K562 (cell line): ENCODE measurements around the gene RNF2. TPM values are rescaled to one million over a fixed set of nuclear protein-coding genes. Genes with fewer than 3 reads are reported as not detected.
A peak's percentile ranks its signal among the peaks of the same experiment; 100 is the strongest.

Source experiments
- HCFC1 ChIP-seq: IDR thresholded peaks from 2 replicates; pipeline ENCODE4 v1.6.1; 2012; ENCODE audit warnings: low read depth, low read length, improper control_type of control experiment
- HDAC3 ChIP-seq: fragments of 450-650 bp; IDR thresholded peaks from 2 replicates; pipeline ENCODE4 v1.6.1; 2018; ENCODE audit warnings: borderline replicate concordance, mild to moderate bottlenecking, moderate library complexity; ENCODE audit not compliant: partially characterized antibody
- PCBP1 ChIP-seq: fragments of 200-400 bp; formaldehyde crosslinking; IDR thresholded peaks from 2 replicates; pipeline ENCODE4 v1.6.1; 2018; ENCODE audit warnings: mild to moderate bottlenecking, low read depth, low read length; ENCODE audit not compliant: poor library complexity, severe bottlenecking
- PRPF4 ChIP-seq: fragments of 200-400 bp; formaldehyde crosslinking; IDR thresholded peaks from one replicate; pipeline ENCODE4 v1.6.1; 2017; ENCODE audit warnings: low read length, low read depth, mild to moderate bottlenecking; ENCODE audit not compliant: insufficient read depth, poor library complexity, severe bottlenecking
- SREBF1 ChIP-seq: fragments of 150-350 bp; IDR thresholded peaks from 2 replicates; pipeline ENCODE4 v1.6.1; 2014; ENCODE audit warnings: antibody characterized with exemption, low read depth, low read length, borderline replicate concordance
- ZNF263 ChIP-seq: sonication (generic); formaldehyde crosslinking; IDR thresholded peaks from 2 replicates; pipeline ENCODE4 v1.8.0; 2022; ENCODE audit warnings: mild to moderate bottlenecking, missing genetic modification reagents, borderline replicate concordance
- ZNF696 ChIP-seq: fragments of 250-450 bp; sonication (Bioruptor Pico); conservative IDR thresholded peaks from 2 replicates; pipeline ENCODE4 v1.4.0; 2020; ENCODE audit warnings: mild to moderate bottlenecking, moderate library complexity
- ZNF764 ChIP-seq: fragments of 250-450 bp; sonication (Bioruptor Pico); IDR thresholded peaks from 2 replicates; pipeline ENCODE4 v1.4.0; 2020; ENCODE audit warnings: low read depth, mild to moderate bottlenecking, moderate library complexity
- polyA plus RNA-seq, 8 experiments: library from polyadenylated mRNA; depleted of rRNA in 4 of 8; stranded (reverse) in 5 of 8; unstranded in 3 of 8; fragments of >200 nt; fragmentation: Nextera tagmentation in 2 of 8; fragmentation: Illumina TruSeq in 1 of 8; extraction: Ambion mirVana in 2 of 8; extraction: Trizol in 1 of 8; gene quantifications; 2 replicates each; pipeline versions ENCODE4 v1.2.1 to v1.2.3, GENCODE V29; 2011 to 2014; ENCODE audit warnings: inconsistent platforms in 1 of 8, missing spikeins in 1 of 8
- total RNA-seq, 7 experiments: library from RNA; depleted of rRNA in 6 of 7; stranded (reverse); fragments of >200 nt in 6 of 7; fragmentation: Illumina TruSeq in 2 of 7; extraction: Trizol in 2 of 7; gene quantifications; 2 replicates each; pipeline versions ENCODE4 v1.2.1 to v1.2.3, GENCODE V29; 2011 to 2021; ENCODE audit warnings: low replicate concordance in 1 of 7
- TF ChIP-seq, protein P1 (sequence below): fragments of 200-800 bp; sonication (Bioruptor generic); IDR thresholded peaks from 2 replicates; pipeline ENCODE4 v1.6.1; 2017; ENCODE audit warnings: missing genetic modification characterization, missing compliant biosample characterization
- TF ChIP-seq, protein P2 (sequence below), 2 experiments: IDR thresholded peaks in 1 of 2; conservative IDR thresholded peaks in 1 of 2; 2 replicates each; pipeline ENCODE4 v1.6.1; 2016; ENCODE audit warnings: low read depth in 2 of 2, mild to moderate bottlenecking in 1 of 2, missing compliant biosample characterization in 1 of 2, missing genetic modification characterization in 1 of 2, moderate library complexity in 1 of 2
- TF ChIP-seq, protein P3 (sequence below): fragments of 250-450 bp; sonication (Bioruptor Pico); IDR thresholded peaks from 2 replicates; pipeline ENCODE4 v1.4.0; 2020

The RNF2 gene
- total and polyA plus RNA-seq, 9 of the 15 experiments (the other 6 are each of a cell fraction or from before 2014, with no cell fraction given), result 7.1 to 66.5 (median 32.9) TPM

DNA sequence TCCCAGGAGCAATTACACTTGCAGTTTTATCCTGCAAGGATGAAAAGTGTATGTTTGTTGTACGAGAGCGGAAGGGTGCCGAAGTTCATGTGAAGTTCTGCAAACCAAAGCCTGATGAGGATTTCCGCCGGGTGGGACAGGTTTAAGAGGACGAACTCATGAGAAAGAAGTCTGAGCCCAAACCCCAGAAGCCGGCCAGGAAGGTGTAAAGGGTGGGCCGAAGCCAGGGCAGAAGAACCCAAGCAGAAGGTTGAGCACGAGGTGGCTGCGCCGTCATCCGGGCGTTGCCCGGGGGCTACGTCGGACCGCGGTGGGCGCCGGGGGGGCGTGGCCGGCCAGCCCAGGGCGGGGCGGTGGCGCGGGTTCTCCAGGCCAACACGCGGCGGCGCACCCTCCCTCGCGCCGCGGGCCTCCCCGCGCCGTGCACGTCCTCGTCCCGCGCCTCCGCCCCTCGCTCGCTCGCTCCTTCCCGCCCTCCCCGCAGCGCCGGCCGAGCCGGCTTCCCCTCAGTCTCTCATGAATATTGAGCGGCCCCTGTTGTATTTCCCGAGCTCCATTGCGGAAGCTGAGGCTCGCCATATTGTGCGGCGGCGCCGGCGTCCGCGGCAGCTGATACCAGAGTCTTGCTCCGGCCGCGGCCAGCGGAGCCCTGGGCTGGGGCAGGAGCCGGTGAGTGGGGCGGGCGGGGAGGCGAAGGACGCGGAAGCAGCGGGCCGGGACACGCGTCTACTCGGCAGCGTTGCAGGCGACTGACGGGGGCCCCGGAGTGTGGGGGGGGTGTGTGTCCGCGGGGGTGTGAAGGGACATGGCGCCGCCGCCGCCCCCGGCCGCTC, at the start of gene RNF2 (continued):
- no peak for TF ChIP-seq PRPF4
- no peak for TF ChIP-seq SREBF1
- TF ChIP-seq, protein P1, sequence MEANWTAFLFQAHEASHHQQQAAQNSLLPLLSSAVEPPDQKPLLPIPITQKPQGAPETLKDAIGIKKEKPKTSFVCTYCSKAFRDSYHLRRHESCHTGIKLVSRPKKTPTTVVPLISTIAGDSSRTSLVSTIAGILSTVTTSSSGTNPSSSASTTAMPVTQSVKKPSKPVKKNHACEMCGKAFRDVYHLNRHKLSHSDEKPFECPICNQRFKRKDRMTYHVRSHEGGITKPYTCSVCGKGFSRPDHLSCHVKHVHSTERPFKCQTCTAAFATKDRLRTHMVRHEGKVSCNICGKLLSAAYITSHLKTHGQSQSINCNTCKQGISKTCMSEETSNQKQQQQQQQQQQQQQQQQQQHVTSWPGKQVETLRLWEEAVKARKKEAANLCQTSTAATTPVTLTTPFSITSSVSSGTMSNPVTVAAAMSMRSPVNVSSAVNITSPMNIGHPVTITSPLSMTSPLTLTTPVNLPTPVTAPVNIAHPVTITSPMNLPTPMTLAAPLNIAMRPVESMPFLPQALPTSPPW, result peak; percentile 91
- TF ChIP-seq, protein P2, sequence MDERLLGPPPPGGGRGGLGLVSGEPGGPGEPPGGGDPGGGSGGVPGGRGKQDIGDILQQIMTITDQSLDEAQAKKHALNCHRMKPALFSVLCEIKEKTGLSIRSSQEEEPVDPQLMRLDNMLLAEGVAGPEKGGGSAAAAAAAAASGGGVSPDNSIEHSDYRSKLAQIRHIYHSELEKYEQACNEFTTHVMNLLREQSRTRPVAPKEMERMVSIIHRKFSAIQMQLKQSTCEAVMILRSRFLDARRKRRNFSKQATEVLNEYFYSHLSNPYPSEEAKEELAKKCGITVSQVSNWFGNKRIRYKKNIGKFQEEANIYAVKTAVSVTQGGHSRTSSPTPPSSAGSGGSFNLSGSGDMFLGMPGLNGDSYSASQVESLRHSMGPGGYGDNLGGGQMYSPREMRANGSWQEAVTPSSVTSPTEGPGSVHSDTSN (CRISPR knock-in tag; IDR thresholded peaks at IDR 0.05; ENCODE audit: low read depth), result no peak
- TF ChIP-seq, protein P2 (tag; conservative IDR thresholded peaks at IDR 0.05; ENCODE audit: low read depth), result no peak
- TF ChIP-seq HDAC3, result no peak
- TF ChIP-seq, protein P3, sequence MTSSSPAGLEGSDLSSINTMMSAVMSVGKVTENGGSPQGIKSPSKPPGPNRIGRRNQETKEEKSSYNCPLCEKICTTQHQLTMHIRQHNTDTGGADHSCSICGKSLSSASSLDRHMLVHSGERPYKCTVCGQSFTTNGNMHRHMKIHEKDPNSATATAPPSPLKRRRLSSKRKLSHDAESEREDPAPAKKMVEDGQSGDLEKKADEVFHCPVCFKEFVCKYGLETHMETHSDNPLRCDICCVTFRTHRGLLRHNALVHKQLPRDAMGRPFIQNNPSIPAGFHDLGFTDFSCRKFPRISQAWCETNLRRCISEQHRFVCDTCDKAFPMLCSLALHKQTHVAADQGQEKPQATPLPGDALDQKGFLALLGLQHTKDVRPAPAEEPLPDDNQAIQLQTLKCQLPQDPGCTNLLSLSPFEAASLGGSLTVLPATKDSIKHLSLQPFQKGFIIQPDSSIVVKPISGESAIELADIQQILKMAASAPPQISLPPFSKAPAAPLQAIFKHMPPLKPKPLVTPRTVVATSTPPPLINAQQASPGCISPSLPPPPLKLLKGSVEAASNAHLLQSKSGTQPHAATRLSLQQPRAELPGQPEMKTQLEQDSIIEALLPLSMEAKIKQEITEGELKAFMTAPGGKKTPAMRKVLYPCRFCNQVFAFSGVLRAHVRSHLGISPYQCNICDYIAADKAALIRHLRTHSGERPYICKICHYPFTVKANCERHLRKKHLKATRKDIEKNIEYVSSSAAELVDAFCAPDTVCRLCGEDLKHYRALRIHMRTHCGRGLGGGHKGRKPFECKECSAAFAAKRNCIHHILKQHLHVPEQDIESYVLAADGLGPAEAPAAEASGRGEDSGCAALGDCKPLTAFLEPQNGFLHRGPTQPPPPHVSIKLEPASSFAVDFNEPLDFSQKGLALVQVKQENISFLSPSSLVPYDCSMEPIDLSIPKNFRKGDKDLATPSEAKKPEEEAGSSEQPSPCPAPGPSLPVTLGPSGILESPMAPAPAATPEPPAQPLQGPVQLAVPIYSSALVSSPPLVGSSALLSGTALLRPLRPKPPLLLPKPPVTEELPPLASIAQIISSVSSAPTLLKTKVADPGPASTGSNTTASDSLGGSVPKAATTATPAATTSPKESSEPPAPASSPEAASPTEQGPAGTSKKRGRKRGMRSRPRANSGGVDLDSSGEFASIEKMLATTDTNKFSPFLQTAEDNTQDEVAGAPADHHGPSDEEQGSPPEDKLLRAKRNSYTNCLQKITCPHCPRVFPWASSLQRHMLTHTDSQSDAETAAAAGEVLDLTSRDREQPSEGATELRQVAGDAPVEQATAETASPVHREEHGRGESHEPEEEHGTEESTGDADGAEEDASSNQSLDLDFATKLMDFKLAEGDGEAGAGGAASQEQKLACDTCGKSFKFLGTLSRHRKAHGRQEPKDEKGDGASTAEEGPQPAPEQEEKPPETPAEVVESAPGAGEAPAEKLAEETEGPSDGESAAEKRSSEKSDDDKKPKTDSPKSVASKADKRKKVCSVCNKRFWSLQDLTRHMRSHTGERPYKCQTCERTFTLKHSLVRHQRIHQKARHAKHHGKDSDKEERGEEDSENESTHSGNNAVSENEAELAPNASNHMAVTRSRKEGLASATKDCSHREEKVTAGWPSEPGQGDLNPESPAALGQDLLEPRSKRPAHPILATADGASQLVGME, result no peak
- TF ChIP-seq ZNF263 (CRISPR knock-in tag), result no peak; the same call in 1 of the 2 replicates
- TF ChIP-seq ZNF696 (CRISPR knock-in tag), result no peak
- TF ChIP-seq ZNF764 (CRISPR knock-in tag), result no peak
- TF ChIP-seq HCFC1, result no peak
- TF ChIP-seq PCBP1, result peak; percentile 75
